Stimulated activated CD4-positive, alpha-beta T cell treated with anti-CD3 and anti-CD28 coated beads, TNF-alpha, amount 100 ng/mL, for 1 hour (primary cell): ENCODE results near the gene DIS3.
"Not testable (repeated sequence)": the region's sequence is repeated elsewhere in the genome, so short reads cannot be mapped to it uniquely, and the experiment has no call there.

Experiments
- DNase-seq, 3 donors: peaks; one replicate each; pipeline ENCODE4 v3.0.0-alpha.2; 2020; ENCODE audit warnings: low read depth in 3 of 3, low spot score in 1 of 3

DIS3 gene

GRCh38 chr13:72751220-72751619 is 30.5 kb downstream of the DIS3 start:
- no peak for DNase-seq

DNA sequence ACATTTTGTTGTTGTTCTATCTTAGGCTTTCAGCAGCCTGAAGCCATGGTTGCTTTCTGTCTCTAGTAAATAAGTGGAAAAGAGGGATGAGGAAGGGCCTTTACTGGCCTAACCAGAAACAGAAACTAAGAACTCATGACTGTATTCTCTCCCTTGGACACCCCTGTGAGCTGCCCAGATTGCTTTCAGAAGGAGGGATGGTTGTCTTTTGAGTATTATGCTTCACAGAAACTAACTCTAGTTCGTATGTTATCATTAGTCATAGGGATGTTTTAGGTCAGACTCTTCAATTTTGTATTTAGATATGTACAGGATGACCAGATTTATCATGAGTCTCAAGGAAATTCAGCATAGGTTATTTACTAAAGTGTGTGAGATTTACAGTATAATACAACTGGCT is 36.4 kb downstream of the DIS3 start:
- no peak for DNase-seq

DNA sequence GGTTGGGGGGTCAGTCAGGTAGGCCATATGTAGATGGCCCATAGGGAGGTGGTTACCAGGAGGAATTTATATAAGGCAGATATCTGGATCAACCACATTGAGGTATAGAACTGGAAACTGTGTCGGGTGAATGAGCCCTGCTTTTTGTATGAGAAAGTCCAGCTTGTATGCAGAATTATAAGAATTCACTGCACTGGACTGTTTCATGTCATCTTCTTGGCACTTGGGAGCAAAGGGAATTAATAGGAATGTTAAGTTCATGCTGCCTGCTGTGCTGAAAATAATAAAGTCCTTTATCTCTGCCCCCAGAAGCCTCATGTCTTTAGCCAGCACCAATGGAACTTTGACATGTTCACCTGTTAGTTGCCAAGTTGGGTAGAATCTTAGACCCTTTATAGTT is 41.7 kb downstream of the DIS3 start:
- DNase-seq: no peak

DNA sequence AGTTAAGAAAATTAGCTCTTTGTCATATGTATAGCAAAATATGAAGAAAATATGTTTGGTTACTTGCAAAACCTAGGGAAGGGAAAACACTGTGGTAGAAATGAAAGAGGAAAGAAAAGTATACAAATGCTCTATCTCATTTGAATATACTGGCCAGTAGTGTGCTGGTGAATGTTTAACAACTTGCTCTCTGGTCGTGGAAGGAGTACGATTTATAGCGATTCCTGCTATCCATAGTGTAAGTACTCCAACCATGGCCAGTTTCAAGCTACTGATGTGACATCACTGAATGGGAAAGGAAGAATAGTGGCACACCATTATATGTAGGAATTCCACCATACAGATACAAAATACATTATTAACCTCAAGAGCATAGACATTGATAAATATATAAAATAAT is 44.7 kb downstream of the DIS3 start:
- no peak for DNase-seq

DNA sequence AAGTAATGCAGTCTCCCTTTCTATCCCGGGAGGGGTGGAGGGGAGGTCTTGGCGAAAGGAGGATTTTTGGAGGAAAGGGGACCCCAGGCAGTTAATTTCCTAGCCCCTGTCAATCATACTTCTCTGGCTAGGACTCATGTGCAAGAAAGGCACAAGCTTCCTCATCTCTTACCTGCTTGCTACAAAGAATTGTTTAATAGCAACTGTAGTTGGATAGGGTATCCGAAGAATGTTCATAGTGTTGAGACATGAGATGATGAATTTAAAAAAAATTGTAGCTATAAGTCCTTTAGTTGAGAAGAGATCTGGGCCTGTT is 53.5 kb downstream of the DIS3 start:
- DNase-seq: no peak

GRCh38 chr13:72727417-72728289 is 54.0 kb downstream of the DIS3 start, which contains the start of the genes BORA and MZT1:
Gene BORA (plus strand): TSS chr13:72727923. CDS start chr13:72728941, 1,018 bp downstream.
Gene MZT1 (minus strand): TSS chr13:72727629. CDS start chr13:72727602, 27 bp downstream.
- DNase-seq: peak; percentile 78 to 90 (median 88)

DNA sequence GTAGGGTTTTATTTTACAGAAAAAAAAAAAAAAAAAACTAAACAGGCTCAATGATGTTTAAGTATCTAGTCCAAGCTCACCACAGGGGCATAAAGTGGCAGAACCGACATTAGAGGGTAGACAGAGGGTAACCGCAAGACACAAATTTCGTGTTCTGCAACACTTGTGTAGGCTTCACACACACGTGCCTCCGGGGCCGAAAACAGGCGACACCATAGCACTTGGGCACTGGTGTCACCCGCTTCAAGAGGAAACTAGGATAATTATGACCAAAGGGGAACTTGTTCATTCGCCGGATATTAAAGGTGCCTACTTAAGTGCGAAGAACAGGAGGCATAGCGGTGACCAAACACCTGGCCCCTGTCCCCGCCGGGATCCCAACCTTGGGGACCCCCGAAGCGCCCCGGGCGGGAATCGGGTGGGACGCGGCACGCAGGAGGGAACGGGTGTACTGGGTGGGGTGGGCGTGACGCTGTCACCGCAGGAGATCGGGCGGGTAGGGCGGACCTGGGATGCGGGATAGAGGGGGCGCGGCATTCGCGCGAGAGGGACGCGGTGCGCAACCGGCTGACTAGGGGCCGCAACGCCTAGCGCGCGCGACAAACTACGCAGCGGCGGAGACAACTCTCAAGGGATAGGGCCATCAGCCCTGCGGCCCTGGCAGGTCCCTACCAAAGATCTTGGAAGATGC is 54.8 kb downstream of the DIS3 start:
- DNase-seq: peak in 2 of 3 donors; percentile 2 to 18

DNA sequence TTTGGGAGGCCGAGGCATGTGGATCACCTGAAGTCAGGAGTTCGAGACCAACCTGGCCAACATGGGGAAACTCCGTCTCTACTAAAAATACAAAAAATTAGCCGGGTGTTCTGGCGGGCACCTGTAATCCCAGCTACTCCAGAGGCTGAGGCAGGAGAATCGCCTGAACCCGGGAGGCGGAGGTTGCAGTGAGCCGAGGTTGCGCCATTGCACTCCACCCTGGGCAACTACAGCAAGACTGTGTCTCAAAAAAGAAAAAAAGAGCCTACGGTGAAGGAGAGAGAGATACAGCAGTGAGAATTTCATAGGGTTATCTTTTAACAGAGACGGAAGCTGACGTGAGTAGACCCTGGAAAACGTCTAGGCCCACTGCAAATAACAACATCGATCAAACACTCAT is 55.5 kb downstream of the DIS3 start:
- not testable (repeated sequence) for DNase-seq

DNA sequence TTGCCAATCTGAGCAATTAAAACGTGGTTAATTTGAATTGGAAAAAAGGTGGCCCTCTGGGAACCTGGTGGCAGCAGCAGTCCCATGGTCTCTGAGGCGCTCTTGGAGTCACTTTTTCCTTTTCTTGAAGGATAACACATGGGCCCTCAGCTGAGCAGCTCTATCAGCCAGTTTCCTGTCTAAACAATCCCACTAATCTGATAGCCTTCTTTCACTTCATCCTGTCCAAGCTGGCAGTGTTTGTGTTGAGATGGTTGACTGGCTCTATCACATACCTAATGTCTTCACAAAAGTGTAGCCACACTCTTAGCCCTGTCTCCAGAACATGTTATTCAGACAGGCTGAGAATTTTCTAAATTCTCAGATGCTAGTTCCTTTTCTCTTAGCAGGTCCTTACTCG is 64.9 kb downstream of the DIS3 start:
- DNase-seq: no peak
